ENCODE measurements around the gene TNFRSF6B. TPM values are rescaled to one million over a fixed set of nuclear protein-coding genes. Genes with fewer than 3 reads are reported as not detected.

Gene TNFRSF6B
- total RNA-seq, 4 donors from 2014 or later: 2.1 to 4.2 (median 2.7) TPM; not detected in 1

GRCh38 chr20:63698739-63699465 lies 2.5 kb downstream of the TNFRSF6B start:
- peak in 2 of 3 donors; percentile 57 to 62 for DNase-seq
- no peaks in the 10 kb centered on the region for H3K9me3 ChIP-seq
- H3K4me3 ChIP-seq: no peak overlapping the region
- no peak for TF ChIP-seq CTCF (IDR thresholded peaks at IDR 0.05)
- TF ChIP-seq POLR2A (IDR thresholded peaks at IDR 0.05): no peak
- H3K27ac ChIP-seq: peak overlapping the region in 3 of 4 donors; percentile 38 to 75 (median 45)
- H3K36me3 ChIP-seq: peaks cover 0 to 15% (median 0%) of the 10 kb centered on the region in 3 donors
- no peaks in the 10 kb centered on the region for H3K27me3 ChIP-seq
- peaks cover 9 to 35% (median 15%) of the 10 kb centered on the region in 4 donors for H3K4me1 ChIP-seq

GRCh38 chr20:63699466-63700198 lies 3.2 kb downstream of the TNFRSF6B start:
- peak in 1 of 3 donors; percentile 45 for DNase-seq
- Histone ChIP-seq H3K36me3 (peaks cover 0 to 17% (median 0%) of the 10 kb centered on the region in 3 donors), H3K27ac (peak overlapping the region in 3 of 4 donors; percentile 38 to 75 (median 45)), H3K9me3 (no peaks in the 10 kb centered on the region), H3K27me3 (no peaks in the 10 kb centered on the region), H3K4me1 (peaks cover 9 to 35% (median 15%) of the 10 kb centered on the region in 4 donors), H3K4me3 (no peak overlapping the region)
- no peak for TF ChIP-seq CTCF (IDR thresholded peaks at IDR 0.05)
- no peak for TF ChIP-seq POLR2A (IDR thresholded peaks at IDR 0.05)

- Histone ChIP-seq H3K4me3 (no peak overlapping the region), H3K4me1 (peaks cover 9 to 35% (median 15%) of the 10 kb centered on the region in 4 donors), H3K27me3 (no peaks in the 10 kb centered on the region), H3K9me3 (no peaks in the 10 kb centered on the region), H3K27ac (no peak overlapping the region), H3K36me3 (peaks cover 0 to 22% (median 0%) of the 10 kb centered on the region in 3 donors)
- TF ChIP-seq POLR2A (IDR thresholded peaks at IDR 0.05) (no peak), CTCF (IDR thresholded peaks at IDR 0.05) (no peak)
- peak in 1 of 3 donors; percentile 47 for DNase-seq
Observed at GRCh38 chr20:63700199-63701050, 4.0 kb downstream of the TNFRSF6B start.

GRCh38 chr20:63701051-63701328 lies 4.5 kb downstream of the TNFRSF6B start:
- Histone ChIP-seq H3K27me3 (no peaks in the 10 kb centered on the region), H3K4me3 (no peak overlapping the region), H3K36me3 (peaks cover 0 to 27% (median 0%) of the 10 kb centered on the region in 3 donors), H3K27ac (no peak overlapping the region), H3K4me1 (peaks cover 9 to 37% (median 15%) of the 10 kb centered on the region in 4 donors), H3K9me3 (no peaks in the 10 kb centered on the region)
- DNase-seq: no peak
- TF ChIP-seq POLR2A (IDR thresholded peaks at IDR 0.05): no peak
- no peak for TF ChIP-seq CTCF (IDR thresholded peaks at IDR 0.05)

GRCh38 chr20:63701329-63702035 lies 5.0 kb downstream of the TNFRSF6B start:
- H3K27me3 ChIP-seq: no peaks in the 10 kb centered on the region
- TF ChIP-seq POLR2A (IDR thresholded peaks at IDR 0.05) (no peak), CTCF (IDR thresholded peaks at IDR 0.05) (no peak)
- no peak for DNase-seq
- no peak overlapping the region for H3K27ac ChIP-seq
- H3K4me1 ChIP-seq: peaks cover 7 to 37% (median 14%) of the 10 kb centered on the region in 4 donors
- no peaks in the 10 kb centered on the region for H3K9me3 ChIP-seq
- H3K36me3 ChIP-seq: peaks cover 0 to 31% (median 0%) of the 10 kb centered on the region in 3 donors
- no peak overlapping the region for H3K4me3 ChIP-seq
